AG09309 (cell line): Measurements from ENCODE around the gene LRMDA.

Source experiments
- DNase-seq: peaks from one replicate; pipeline ENCODE4 v3.0.0-alpha.2; 2010; ENCODE audit warnings: low read depth
- H3K4me3 ChIP-seq: 2 replicates; pipeline ENCODE4 v1.5.1; 2011; ENCODE audit warnings: mild to moderate bottlenecking, low read depth, low read length, moderate library complexity; ENCODE audit not compliant: control insufficient read depth
- TF ChIP-seq, protein P1 (sequence below): IDR thresholded peaks from 2 replicates; pipeline ENCODE4 v1.5.1; 2011; ENCODE audit warnings: mild to moderate bottlenecking, low read depth, low read length, inconsistent platforms; ENCODE audit not compliant: insufficient read depth, control insufficient read depth; ENCODE audit errors: missing control alignments

Gene LRMDA

DNA sequence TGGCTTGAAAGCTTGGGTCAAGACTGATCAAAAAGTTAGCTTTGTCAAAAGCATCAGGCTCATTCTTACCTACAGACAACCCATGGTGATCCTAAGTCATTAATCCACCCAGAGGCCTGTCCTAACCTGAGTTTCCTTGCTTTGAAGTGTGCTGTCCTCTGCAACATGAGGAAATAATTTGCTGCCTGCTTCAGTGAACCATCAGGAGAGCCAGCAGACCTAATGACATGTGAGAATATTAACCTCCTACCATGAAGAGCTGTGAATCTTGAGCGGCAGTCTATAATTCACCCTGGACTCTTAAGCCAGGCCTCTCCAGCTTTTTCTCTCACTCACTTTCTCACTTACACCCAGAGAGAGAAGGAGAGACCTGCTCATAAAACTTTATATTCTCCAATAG lies 590.0 kb downstream of the LRMDA start:
- no peak for DNase-seq
- TF ChIP-seq, protein P1, sequence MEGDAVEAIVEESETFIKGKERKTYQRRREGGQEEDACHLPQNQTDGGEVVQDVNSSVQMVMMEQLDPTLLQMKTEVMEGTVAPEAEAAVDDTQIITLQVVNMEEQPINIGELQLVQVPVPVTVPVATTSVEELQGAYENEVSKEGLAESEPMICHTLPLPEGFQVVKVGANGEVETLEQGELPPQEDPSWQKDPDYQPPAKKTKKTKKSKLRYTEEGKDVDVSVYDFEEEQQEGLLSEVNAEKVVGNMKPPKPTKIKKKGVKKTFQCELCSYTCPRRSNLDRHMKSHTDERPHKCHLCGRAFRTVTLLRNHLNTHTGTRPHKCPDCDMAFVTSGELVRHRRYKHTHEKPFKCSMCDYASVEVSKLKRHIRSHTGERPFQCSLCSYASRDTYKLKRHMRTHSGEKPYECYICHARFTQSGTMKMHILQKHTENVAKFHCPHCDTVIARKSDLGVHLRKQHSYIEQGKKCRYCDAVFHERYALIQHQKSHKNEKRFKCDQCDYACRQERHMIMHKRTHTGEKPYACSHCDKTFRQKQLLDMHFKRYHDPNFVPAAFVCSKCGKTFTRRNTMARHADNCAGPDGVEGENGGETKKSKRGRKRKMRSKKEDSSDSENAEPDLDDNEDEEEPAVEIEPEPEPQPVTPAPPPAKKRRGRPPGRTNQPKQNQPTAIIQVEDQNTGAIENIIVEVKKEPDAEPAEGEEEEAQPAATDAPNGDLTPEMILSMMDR = no peak
- no peak overlapping the region for H3K4me3 ChIP-seq

DNA sequence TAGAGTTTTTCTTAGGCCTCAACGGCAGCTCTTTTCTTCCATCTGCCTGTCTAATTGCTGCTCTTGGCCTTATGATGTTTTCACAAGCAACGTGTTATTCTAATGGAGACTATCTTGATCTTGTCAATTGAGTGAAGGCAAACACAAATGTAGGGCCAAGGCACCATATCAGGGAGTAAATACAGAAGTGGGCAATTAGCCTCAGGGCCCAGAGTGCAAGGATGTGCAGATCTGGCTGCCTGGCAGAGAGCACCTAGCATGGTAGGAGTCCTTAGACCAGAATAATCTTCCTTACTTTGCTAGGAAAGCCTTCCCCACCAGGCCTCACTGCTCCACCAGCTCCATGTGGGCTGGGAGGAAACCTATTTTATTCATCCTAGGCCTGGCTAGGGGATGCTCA lies 590.9 kb downstream of the LRMDA start:
- DNase-seq = no peak
- H3K4me3 ChIP-seq = no peak overlapping the region
- TF ChIP-seq, protein P1 = no peak

DNA sequence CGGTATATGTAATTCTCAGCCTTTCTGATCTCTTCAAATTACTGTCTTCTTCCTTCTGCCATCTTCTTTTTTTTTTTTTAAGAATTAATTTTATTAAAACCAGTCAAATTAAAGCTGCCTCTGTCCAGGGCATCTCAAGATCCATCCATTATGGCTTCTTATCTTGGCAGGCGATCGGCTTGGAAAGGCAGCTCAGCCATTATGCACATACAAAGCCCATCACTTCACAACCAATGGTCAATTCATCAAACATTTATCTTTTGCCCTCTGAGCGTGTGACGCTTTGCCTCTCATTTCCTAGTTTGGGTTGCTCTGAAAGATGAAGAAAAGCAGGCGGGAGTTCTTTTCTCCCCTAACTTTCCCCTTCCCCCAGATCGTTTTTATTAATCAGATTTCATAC lies 591.6 kb downstream of the LRMDA start:
- H3K4me3 ChIP-seq = no peak overlapping the region
- DNase-seq = no peak
- TF ChIP-seq, protein P1 = no peak

DNA sequence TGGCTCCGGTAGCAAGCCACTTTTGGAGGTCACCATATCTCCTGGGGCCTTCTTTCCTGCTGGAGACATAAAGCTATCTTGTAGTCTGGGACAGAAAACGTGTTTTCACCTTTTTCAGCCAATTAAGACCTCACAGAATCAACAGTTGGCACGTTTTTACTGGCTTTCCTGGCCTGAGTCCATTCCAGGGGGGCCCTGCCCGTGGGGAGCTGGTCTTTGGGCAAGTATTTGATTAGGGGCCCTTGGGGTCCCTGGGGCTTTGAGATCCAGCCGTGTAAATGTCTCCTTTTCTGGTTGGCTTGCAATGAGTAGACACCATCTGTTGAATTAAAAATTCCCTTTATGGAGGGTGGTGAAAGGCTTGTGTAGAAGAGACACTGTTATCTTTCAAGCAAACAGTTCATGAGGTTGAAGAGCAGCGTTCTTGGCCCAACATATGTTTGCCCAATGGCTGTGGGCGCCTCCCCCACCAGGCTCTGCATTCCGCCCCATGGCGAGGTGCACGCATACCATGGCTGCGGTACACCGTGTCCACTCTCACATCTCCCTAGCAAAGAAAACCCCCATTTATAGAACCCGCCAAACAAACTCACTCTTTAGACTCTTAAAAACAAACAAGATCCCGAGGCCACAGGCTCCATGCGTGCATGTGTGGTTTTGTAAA lies 593.2 kb downstream of the LRMDA start:
- no peak overlapping the region for H3K4me3 ChIP-seq
- TF ChIP-seq, protein P1 = no peak
- no peak for DNase-seq

DNA sequence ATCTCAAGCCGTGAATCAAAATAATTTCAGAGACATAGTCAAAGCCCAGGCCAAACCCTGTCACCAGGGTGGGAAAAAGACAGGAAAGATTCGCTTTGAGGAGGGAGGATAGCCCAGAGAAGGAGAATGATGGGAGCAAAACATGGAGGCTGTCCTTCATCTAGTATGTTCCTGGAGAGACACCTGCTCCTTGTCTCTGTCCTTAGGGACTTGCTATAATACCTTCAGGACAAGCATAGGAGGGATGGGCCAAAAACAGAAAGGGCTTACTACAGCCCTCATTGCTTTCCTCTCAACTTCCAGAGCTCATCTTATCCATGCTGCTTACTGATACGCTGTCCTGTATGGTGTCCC lies 593.7 kb downstream of the LRMDA start:
- TF ChIP-seq, protein P1 = no peak
- H3K4me3 ChIP-seq = no peak overlapping the region
- no peak for DNase-seq

DNA sequence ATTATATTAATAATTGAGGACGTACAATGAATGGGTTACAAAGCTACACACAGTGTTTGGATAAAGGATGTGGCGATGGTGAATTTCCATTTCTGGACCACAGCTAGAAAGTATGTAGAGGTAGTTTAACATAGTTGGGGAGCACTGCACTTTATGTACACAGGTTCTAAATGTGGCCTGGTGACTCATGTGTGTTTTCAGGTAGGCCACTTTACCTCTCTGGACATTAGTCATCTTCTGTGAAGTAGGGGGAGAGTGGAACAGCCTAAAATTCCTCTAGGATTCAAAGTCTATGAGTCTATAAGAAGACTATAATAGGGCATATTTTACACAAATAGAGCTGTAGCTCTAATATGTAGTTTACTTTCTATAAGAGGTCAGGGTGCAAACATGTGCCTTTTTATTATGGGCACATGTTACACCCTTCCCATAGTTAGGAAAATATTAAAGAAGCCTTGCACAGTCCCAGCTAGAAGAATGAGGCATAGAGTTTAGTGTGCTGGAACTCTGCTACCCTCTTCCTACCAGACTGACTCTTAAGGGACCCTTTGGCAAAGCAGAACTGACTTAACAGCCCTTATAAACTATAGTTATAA lies 594.9 kb downstream of the LRMDA start:
- TF ChIP-seq, protein P1 = no peak
- H3K4me3 ChIP-seq = no peak overlapping the region
- no peak for DNase-seq
